ENCODE measurements around the gene GID8.

Gene GID8

GRCh38 chr20:62975812-62976508 lies 38.0 kb downstream of the GID8 start:
- Mint-ChIP-seq H3K9me3 (no peaks in the 10 kb centered on the region), H3K36me3 (ENCODE audit: low read depth) (no peaks in the 10 kb centered on the region), H3K27me3 (ENCODE audit: low read depth) (peaks cover 72% of the 10 kb centered on the region), H3K4me3 (no peak overlapping the region), H3K4me1 (ENCODE audit: low read depth) (peaks cover 38% of the 10 kb centered on the region), H3K27ac (no peak overlapping the region)
- DNase-seq (ENCODE audit: low spot score), result no peak

- no peak overlapping the region for H3K4me3 Mint-ChIP-seq
- H3K4me1 Mint-ChIP-seq (ENCODE audit: low read depth), result peaks cover 37% of the 10 kb centered on the region
- peaks cover 73% of the 10 kb centered on the region for H3K27me3 Mint-ChIP-seq (ENCODE audit: low read depth)
- no peaks in the 10 kb centered on the region for H3K9me3 Mint-ChIP-seq
- peak overlapping the region; percentile 20 for H3K27ac Mint-ChIP-seq
- DNase-seq (ENCODE audit: low spot score), result no peak
- H3K36me3 Mint-ChIP-seq (ENCODE audit: low read depth), result no peaks in the 10 kb centered on the region
Observed at GRCh38 chr20:62976886-62977285, 38.9 kb downstream of the GID8 start.

GRCh38 chr20:62977613-62978560 lies 39.9 kb downstream of the GID8 start:
- peak; percentile 49 for DNase-seq (ENCODE audit: low spot score)
- H3K4me1 Mint-ChIP-seq (ENCODE audit: low read depth), result peaks cover 34% of the 10 kb centered on the region

DNA sequence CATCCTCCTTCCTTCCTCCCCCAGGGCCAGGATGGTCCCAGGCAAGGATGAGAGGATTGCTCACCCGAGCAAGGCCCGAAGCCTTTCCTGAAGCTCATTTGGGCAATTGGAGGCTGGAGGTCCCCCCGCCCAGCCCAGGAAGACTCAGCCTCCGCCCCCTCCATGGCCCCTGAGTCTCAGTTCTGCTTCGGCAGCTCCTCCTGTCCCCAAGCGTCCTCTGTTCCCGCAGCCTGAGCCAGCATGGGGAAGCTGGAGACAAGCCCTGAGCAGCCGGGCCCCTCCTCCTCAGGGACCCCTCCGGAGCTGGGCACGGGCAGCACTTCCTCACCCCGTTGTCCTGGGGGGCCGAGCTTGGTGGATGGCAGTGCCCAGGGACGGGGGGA lies 40.6 kb downstream of the GID8 start:
- peak overlapping the region; percentile 43 for H3K4me3 Mint-ChIP-seq
- peaks cover 36% of the 10 kb centered on the region for H3K4me1 Mint-ChIP-seq (ENCODE audit: low read depth)
- no peak for DNase-seq (ENCODE audit: low spot score)
- no peaks in the 10 kb centered on the region for H3K9me3 Mint-ChIP-seq
- H3K36me3 Mint-ChIP-seq (ENCODE audit: low read depth), result no peaks in the 10 kb centered on the region
- H3K27ac Mint-ChIP-seq, result peak overlapping the region; percentile 39
- H3K27me3 Mint-ChIP-seq (ENCODE audit: low read depth), result peaks cover 71% of the 10 kb centered on the region

More at GRCh38 chr20:62977613-62978560, 39.9 kb downstream of the GID8 start:
- Mint-ChIP-seq H3K27ac (peak overlapping the region; percentile 71), H3K36me3 (ENCODE audit: low read depth) (no peaks in the 10 kb centered on the region), H3K27me3 (ENCODE audit: low read depth) (peaks cover 74% of the 10 kb centered on the region), H3K4me3 (peak overlapping the region; percentile 65), H3K9me3 (no peaks in the 10 kb centered on the region)

GRCh38 chr20:62979310-62979709 lies 41.4 kb downstream of the GID8 start:
- H3K27me3 Mint-ChIP-seq (ENCODE audit: low read depth), result peaks cover 67% of the 10 kb centered on the region
- H3K4me1 Mint-ChIP-seq (ENCODE audit: low read depth), result peaks cover 36% of the 10 kb centered on the region
- H3K27ac Mint-ChIP-seq, result no peak overlapping the region
- H3K4me3 Mint-ChIP-seq, result peak overlapping the region; percentile 17
- no peak for DNase-seq (ENCODE audit: low spot score)
- no peaks in the 10 kb centered on the region for H3K9me3 Mint-ChIP-seq
- no peaks in the 10 kb centered on the region for H3K36me3 Mint-ChIP-seq (ENCODE audit: low read depth)

DNA sequence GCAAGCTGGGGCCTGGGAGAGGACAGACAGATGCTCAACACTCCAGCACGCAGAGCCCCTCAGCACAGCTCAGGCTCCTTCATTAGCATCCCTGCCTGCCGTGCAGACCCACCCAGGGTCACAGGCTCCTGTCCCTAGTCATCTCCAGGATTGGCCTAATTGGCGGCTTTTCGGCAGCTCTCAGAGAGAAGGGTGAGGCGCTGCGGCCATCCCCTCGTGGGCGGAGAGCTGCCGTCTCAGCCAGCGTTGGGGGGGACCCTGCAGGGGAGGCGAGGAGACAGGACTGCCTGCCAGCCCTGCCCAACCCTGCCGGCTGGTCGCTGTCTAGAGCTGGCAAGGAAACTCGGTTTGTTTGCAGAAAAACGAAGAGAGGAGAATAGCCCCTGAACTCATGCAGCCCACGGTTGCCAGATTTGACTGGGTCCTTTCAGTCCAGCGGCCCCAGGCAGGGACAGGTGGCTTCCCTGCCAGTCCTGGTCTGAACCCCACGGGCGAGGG lies 42.0 kb downstream of the GID8 start:
- peaks cover 36% of the 10 kb centered on the region for H3K4me1 Mint-ChIP-seq (ENCODE audit: low read depth)
- H3K27me3 Mint-ChIP-seq (ENCODE audit: low read depth), result peaks cover 63% of the 10 kb centered on the region

DNA sequence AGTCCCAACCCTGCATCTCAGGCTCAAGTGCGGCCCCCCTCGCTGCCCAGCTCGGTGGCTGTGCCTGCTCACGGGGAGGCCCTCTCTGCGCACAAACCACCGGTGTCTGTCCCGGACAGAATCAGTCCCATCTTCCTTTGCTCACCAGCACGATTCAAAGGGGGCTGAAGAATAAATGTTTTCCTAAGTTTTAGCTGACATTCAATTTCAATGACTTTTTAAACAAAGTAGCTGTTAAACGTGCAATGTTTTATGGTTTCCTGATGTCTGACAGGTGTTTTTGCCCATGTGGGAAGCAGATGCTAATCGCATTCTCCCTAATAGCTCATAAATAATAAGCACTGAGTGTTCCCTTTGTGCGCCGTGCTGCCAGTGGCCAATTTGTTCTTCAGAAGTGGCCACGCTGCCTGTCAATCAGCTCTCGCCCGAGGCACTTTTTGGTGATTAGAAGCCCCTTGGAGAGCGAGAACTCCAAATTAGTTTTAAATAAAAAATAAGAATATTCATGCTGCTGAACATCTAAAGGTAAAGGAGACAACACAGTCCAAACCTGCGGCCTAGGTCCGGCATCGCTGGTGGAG lies 42.5 kb downstream of the GID8 start:
- Mint-ChIP-seq H3K27ac (no peak overlapping the region), H3K4me3 (no peak overlapping the region), H3K27me3 (ENCODE audit: low read depth) (peaks cover 60% of the 10 kb centered on the region), H3K4me1 (ENCODE audit: low read depth) (peaks cover 36% of the 10 kb centered on the region), H3K36me3 (ENCODE audit: low read depth) (no peaks in the 10 kb centered on the region), H3K9me3 (no peaks in the 10 kb centered on the region)
- DNase-seq (ENCODE audit: low spot score), result no peak

More for the DNA sequence above, 42.0 kb downstream of the GID8 start:
- H3K36me3 Mint-ChIP-seq (ENCODE audit: low read depth), result no peaks in the 10 kb centered on the region
- DNase-seq (ENCODE audit: low spot score), result no peak
- H3K9me3 Mint-ChIP-seq, result no peaks in the 10 kb centered on the region
- no peak overlapping the region for H3K27ac Mint-ChIP-seq
- no peak overlapping the region for H3K4me3 Mint-ChIP-seq

- Mint-ChIP-seq H3K4me3 (peak overlapping the region; percentile 29), H3K36me3 (ENCODE audit: low read depth) (no peaks in the 10 kb centered on the region), H3K4me1 (ENCODE audit: low read depth) (peaks cover 36% of the 10 kb centered on the region), H3K27me3 (ENCODE audit: low read depth) (peaks cover 57% of the 10 kb centered on the region), H3K27ac (no peak overlapping the region), H3K9me3 (no peaks in the 10 kb centered on the region)
- DNase-seq (ENCODE audit: low spot score), result peak; percentile 14
Observed at GRCh38 chr20:62980970-62981369, 43.0 kb downstream of the GID8 start.

DNA sequence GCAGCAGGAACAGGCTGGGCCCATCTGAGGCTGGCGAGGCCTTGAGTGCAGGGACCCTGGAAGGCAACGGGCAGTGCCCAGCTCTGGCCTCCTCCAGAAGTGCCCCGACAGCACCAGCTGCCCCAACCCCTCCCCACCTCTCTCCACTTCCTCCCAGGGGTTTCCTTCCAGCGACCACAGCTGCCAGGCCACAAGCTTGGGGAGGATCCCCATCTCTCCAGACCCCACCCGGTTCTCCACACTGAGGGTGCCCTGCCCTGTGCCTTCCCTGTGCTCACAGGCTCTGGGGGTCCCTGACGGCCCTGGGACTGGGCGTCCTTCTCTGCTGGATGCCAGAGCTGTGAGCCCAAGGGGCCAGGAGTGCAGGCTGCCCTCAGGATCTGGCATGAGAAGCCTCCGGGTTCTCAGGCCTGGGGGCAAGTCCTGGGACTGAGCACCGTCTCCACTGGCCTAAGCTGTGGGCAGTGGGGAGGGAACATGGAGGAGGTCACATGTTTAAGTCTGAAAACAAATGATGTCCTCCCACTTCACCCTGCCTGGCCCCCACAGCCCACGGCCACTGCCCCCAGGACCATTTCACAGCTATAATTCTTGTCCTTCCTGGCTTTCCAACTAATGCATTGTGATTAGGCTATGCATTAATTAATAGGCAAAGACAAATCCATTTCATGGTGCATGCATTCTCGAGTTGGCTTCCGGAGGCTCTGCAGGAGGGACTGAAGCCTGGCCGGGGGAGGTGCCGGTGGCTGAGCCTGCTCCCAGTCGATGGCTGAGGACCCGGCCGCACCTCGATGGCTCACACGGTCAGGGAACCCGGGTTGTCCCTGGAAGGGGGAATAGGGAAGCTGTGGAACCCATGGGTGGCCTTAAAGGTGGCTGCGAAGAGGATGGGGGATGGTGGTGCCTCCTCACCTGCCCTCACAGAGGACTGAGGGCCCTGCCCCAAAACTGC lies 44.5 kb downstream of the GID8 start:
- peak overlapping the region; percentile 24 for H3K4me3 Mint-ChIP-seq
- DNase-seq (ENCODE audit: low spot score), result no peak
- H3K4me1 Mint-ChIP-seq (ENCODE audit: low read depth), result peaks cover 33% of the 10 kb centered on the region
- no peak overlapping the region for H3K27ac Mint-ChIP-seq
- peaks cover 49% of the 10 kb centered on the region for H3K27me3 Mint-ChIP-seq (ENCODE audit: low read depth)
- no peaks in the 10 kb centered on the region for H3K9me3 Mint-ChIP-seq
- H3K36me3 Mint-ChIP-seq (ENCODE audit: low read depth), result no peaks in the 10 kb centered on the region

GRCh38 chr20:62983210-62983609 lies 45.3 kb downstream of the GID8 start:
- no peak overlapping the region for H3K4me3 Mint-ChIP-seq
- no peak overlapping the region for H3K27ac Mint-ChIP-seq
- no peaks in the 10 kb centered on the region for H3K36me3 Mint-ChIP-seq (ENCODE audit: low read depth)
- H3K27me3 Mint-ChIP-seq (ENCODE audit: low read depth), result peaks cover 47% of the 10 kb centered on the region
- H3K9me3 Mint-ChIP-seq, result no peaks in the 10 kb centered on the region
- H3K4me1 Mint-ChIP-seq (ENCODE audit: low read depth), result peaks cover 25% of the 10 kb centered on the region
- no peak for DNase-seq (ENCODE audit: low spot score)

- Mint-ChIP-seq H3K4me3 (no peak overlapping the region), H3K27ac (no peak overlapping the region), H3K9me3 (no peaks in the 10 kb centered on the region), H3K27me3 (ENCODE audit: low read depth) (peaks cover 35% of the 10 kb centered on the region), H3K4me1 (ENCODE audit: low read depth) (peaks cover 14% of the 10 kb centered on the region), H3K36me3 (ENCODE audit: low read depth) (no peaks in the 10 kb centered on the region)
- DNase-seq (ENCODE audit: low spot score), result no peak
Observed at GRCh38 chr20:62984666-62985443, 46.9 kb downstream of the GID8 start.

DNA sequence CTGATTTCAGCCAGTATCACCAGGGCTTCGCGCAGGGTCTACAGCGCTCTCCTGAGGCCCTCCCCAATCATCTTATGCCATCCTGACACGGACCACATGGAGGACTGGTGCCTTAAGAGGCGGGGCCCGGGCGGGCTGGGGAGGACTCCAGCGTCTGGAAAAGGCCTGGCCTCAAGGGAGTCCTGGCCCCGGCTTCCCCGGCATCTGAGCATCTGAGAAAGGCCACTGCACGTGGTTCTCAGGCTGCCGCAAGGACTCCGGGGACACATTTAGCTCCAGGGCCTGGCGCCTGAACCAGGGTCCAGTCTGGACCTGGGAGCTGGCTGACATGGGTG lies 47.5 kb downstream of the GID8 start:
- Mint-ChIP-seq H3K4me1 (ENCODE audit: low read depth) (peaks cover 13% of the 10 kb centered on the region), H3K9me3 (no peaks in the 10 kb centered on the region), H3K27me3 (ENCODE audit: low read depth) (peaks cover 29% of the 10 kb centered on the region), H3K4me3 (no peak overlapping the region), H3K36me3 (ENCODE audit: low read depth) (no peaks in the 10 kb centered on the region), H3K27ac (no peak overlapping the region)
- no peak for DNase-seq (ENCODE audit: low spot score)

All from T-helper 2 cell treated with Interferon-gamma antibody and Interleukin-4, amounts not matched to agents 5 μg/mL and 100 μg/mL, for 36 hours (primary cell).